ENCODE data around the gene CCNYL1.
A peak's percentile ranks its signal among the peaks of the same experiment; 100 is the strongest.

CCNYL1 gene

GRCh38 chr2:207791579-207792243 is 80.3 kb downstream of the CCNYL1 start:
- no peak overlapping the region for H3K4ac ChIP-seq (ENCODE audit: low read depth, low read length)
- no peak overlapping the region for H4K8ac ChIP-seq (ENCODE audit: low read depth, low read length)

GRCh38 chr2:207792244-207792785 is 80.9 kb downstream of the CCNYL1 start:
- no CpG with 5 or more reads among the region's 6 CpGs for WGBS (ENCODE audit: extremely low coverage, insufficient coverage, insufficient read length)
- no peaks in the 10 kb centered on the region for H3K27me3 ChIP-seq (ENCODE audit: insufficient read depth, low read length)

More at GRCh38 chr2:207791579-207792243, 80.3 kb downstream of the CCNYL1 start:
- peak; percentile 87 to 88 for DNase-seq
- Histone ChIP-seq H3K23ac (ENCODE audit: low read length) (no peak overlapping the region), H3K18ac (ENCODE audit: low read length) (no peak overlapping the region), H3K14ac (ENCODE audit: low read length) (no peak overlapping the region), H3K27me3 (ENCODE audit: insufficient read depth, low read length) (no peaks in the 10 kb centered on the region), H3K9ac (ENCODE audit: low read length) (no peak overlapping the region), H2BK120ac (ENCODE audit: insufficient read depth, low read length, poor library complexity) (no peak overlapping the region), H3K9me3 (ENCODE audit: insufficient read depth, low read depth, low read length) (peaks cover 1% of the 10 kb centered on the region), H2AK5ac (ENCODE audit: low read length) (no peak overlapping the region), H3K4me2 (ENCODE audit: low read length) (no peak overlapping the region), H4K12ac (ENCODE audit: low read depth, low read length) (no peak overlapping the region), H3K79me2 (ENCODE audit: control insufficient read depth, insufficient read depth, low read length, poor library complexity) (peaks cover 2% of the 10 kb centered on the region), H2BK5ac (ENCODE audit: low read depth, low read length, poor library complexity) (no peak overlapping the region), H3K4me1 (ENCODE audit: control insufficient read depth in 1 of 2, insufficient read depth in 2 of 2, low read length in 2 of 2) (peaks cover 16 to 18% of the 10 kb centered on the region in 2 experiments), H2BK12ac (ENCODE audit: low read length) (no peak overlapping the region), H3K79me1 (ENCODE audit: low read length) (peaks cover 7% of the 10 kb centered on the region), H4K91ac (ENCODE audit: low read depth, low read length) (no peak overlapping the region), H2AFZ (ENCODE audit: insufficient read depth, low read length, poor library complexity) (no peak overlapping the region), H3K27ac (ENCODE audit: low read depth, low read length) (peak overlapping the region; percentile 64), H3K36me3 (ENCODE audit: control insufficient read depth in 1 of 2, insufficient read depth in 2 of 2, low read length in 2 of 2) (no peaks in the 10 kb centered on the region), H3K4me3 (ENCODE audit: low read depth, low read length) (no peak overlapping the region)
- WGBS (ENCODE audit: extremely low coverage, insufficient coverage, insufficient read length), result no CpG with 5 or more reads among the region's 6 CpGs

GRCh38 chr2:207796585-207797350 is 85.3 kb downstream of the CCNYL1 start:
- no peak overlapping the region for H4K12ac ChIP-seq (ENCODE audit: low read depth, low read length)
- H3K9me3 ChIP-seq (ENCODE audit: insufficient read depth, low read depth, low read length), result no peaks in the 10 kb centered on the region
- H3K18ac ChIP-seq (ENCODE audit: low read length), result no peak overlapping the region
- H3K23ac ChIP-seq (ENCODE audit: low read length), result no peak overlapping the region
- no peaks in the 10 kb centered on the region for H3K36me3 ChIP-seq (ENCODE audit: control insufficient read depth in 1 of 2, insufficient read depth in 2 of 2, low read length in 2 of 2)
- H2AFZ ChIP-seq (ENCODE audit: insufficient read depth, low read length, poor library complexity), result no peak overlapping the region
- H3K79me2 ChIP-seq (ENCODE audit: control insufficient read depth, insufficient read depth, low read length, poor library complexity), result no peaks in the 10 kb centered on the region
- no peak overlapping the region for H3K4ac ChIP-seq (ENCODE audit: low read depth, low read length)
- peak overlapping the region; percentile 11 for H3K14ac ChIP-seq (ENCODE audit: low read length)
- H2BK12ac ChIP-seq (ENCODE audit: low read length), result peak overlapping the region; percentile 20
- H2BK5ac ChIP-seq (ENCODE audit: low read depth, low read length, poor library complexity), result no peak overlapping the region
- DNase-seq, result no peak
- H3K9ac ChIP-seq (ENCODE audit: low read length), result peak overlapping the region; percentile 11
- H3K27me3 ChIP-seq (ENCODE audit: insufficient read depth, low read length), result no peaks in the 10 kb centered on the region
- peaks cover 14 to 16% of the 10 kb centered on the region in 2 experiments for H3K4me1 ChIP-seq (ENCODE audit: control insufficient read depth in 1 of 2, insufficient read depth in 2 of 2, low read length in 2 of 2)
- H3K4me2 ChIP-seq (ENCODE audit: low read length), result peak overlapping the region; percentile 5
- H4K8ac ChIP-seq (ENCODE audit: low read depth, low read length), result no peak overlapping the region
- peak overlapping the region; percentile 36 for H3K27ac ChIP-seq (ENCODE audit: low read depth, low read length)
- H2AK5ac ChIP-seq (ENCODE audit: low read length), result no peak overlapping the region
- H4K91ac ChIP-seq (ENCODE audit: low read depth, low read length), result peak overlapping the region; percentile 30
- no peak overlapping the region for H3K4me3 ChIP-seq (ENCODE audit: low read depth, low read length)
- no CpG with 5 or more reads among the region's 8 CpGs for WGBS (ENCODE audit: extremely low coverage, insufficient coverage, insufficient read length)
- no peak overlapping the region for H2BK120ac ChIP-seq (ENCODE audit: insufficient read depth, low read length, poor library complexity)
- peaks cover 10% of the 10 kb centered on the region for H3K79me1 ChIP-seq (ENCODE audit: low read length)

More at GRCh38 chr2:207792244-207792785, 80.9 kb downstream of the CCNYL1 start:
- Histone ChIP-seq H2BK12ac (ENCODE audit: low read length) (peak overlapping the region; percentile 78), H3K79me2 (ENCODE audit: control insufficient read depth, insufficient read depth, low read length, poor library complexity) (peaks cover 2% of the 10 kb centered on the region), H4K12ac (ENCODE audit: low read depth, low read length) (peak overlapping the region; percentile 49), H3K9me3 (ENCODE audit: insufficient read depth, low read depth, low read length) (peaks cover 1% of the 10 kb centered on the region), H4K91ac (ENCODE audit: low read depth, low read length) (peak overlapping the region; percentile 59), H2AK5ac (ENCODE audit: low read length) (peak overlapping the region; percentile 68), H3K4me1 (ENCODE audit: control insufficient read depth in 1 of 2, insufficient read depth in 2 of 2, low read length in 2 of 2) (peaks cover 21 to 24% of the 10 kb centered on the region in 2 experiments), H3K79me1 (ENCODE audit: low read length) (peaks cover 10% of the 10 kb centered on the region), H3K4me3 (ENCODE audit: low read depth, low read length) (no peak overlapping the region), H3K9ac (ENCODE audit: low read length) (no peak overlapping the region), H3K23ac (ENCODE audit: low read length) (no peak overlapping the region), H2BK120ac (ENCODE audit: insufficient read depth, low read length, poor library complexity) (peak overlapping the region; percentile 63), H2BK5ac (ENCODE audit: low read depth, low read length, poor library complexity) (peak overlapping the region; percentile 37), H3K27ac (ENCODE audit: low read depth, low read length) (peak overlapping the region; percentile 78), H2AFZ (ENCODE audit: insufficient read depth, low read length, poor library complexity) (peak overlapping the region; percentile 12), H4K8ac (ENCODE audit: low read depth, low read length) (peak overlapping the region; percentile 55), H3K4me2 (ENCODE audit: low read length) (no peak overlapping the region), H3K4ac (ENCODE audit: low read depth, low read length) (peak overlapping the region; percentile 18), H3K18ac (ENCODE audit: low read length) (peak overlapping the region; percentile 26), H3K14ac (ENCODE audit: low read length) (peak overlapping the region; percentile 36), H3K36me3 (ENCODE audit: control insufficient read depth in 1 of 2, insufficient read depth in 2 of 2, low read length in 2 of 2) (no peaks in the 10 kb centered on the region)
- peak; percentile 48 to 58 for DNase-seq

- no peak overlapping the region for H4K91ac ChIP-seq (ENCODE audit: low read depth, low read length)
- no peak overlapping the region for H3K4ac ChIP-seq (ENCODE audit: low read depth, low read length)
- H3K4me3 ChIP-seq (ENCODE audit: low read depth, low read length), result no peak overlapping the region
- H2AK5ac ChIP-seq (ENCODE audit: low read length), result no peak overlapping the region
- no peaks in the 10 kb centered on the region for H3K79me2 ChIP-seq (ENCODE audit: control insufficient read depth, insufficient read depth, low read length, poor library complexity)
- no peak overlapping the region for H3K23ac ChIP-seq (ENCODE audit: low read length)
- H2AFZ ChIP-seq (ENCODE audit: insufficient read depth, low read length, poor library complexity), result no peak overlapping the region
- WGBS (ENCODE audit: extremely low coverage, insufficient coverage, insufficient read length), result no CpG with 5 or more reads among the region's 3 CpGs
- no peak overlapping the region for H4K12ac ChIP-seq (ENCODE audit: low read depth, low read length)
- peaks cover 15 to 17% of the 10 kb centered on the region in 2 experiments for H3K4me1 ChIP-seq (ENCODE audit: control insufficient read depth in 1 of 2, insufficient read depth in 2 of 2, low read length in 2 of 2)
- DNase-seq, result peak; percentile 18 to 54
- H3K18ac ChIP-seq (ENCODE audit: low read length), result no peak overlapping the region
- H2BK5ac ChIP-seq (ENCODE audit: low read depth, low read length, poor library complexity), result no peak overlapping the region
- H3K27ac ChIP-seq (ENCODE audit: low read depth, low read length), result no peak overlapping the region
- no peak overlapping the region for H4K8ac ChIP-seq (ENCODE audit: low read depth, low read length)
- H2BK12ac ChIP-seq (ENCODE audit: low read length), result no peak overlapping the region
- no peaks in the 10 kb centered on the region for H3K9me3 ChIP-seq (ENCODE audit: insufficient read depth, low read depth, low read length)
- no peaks in the 10 kb centered on the region for H3K36me3 ChIP-seq (ENCODE audit: control insufficient read depth in 1 of 2, insufficient read depth in 2 of 2, low read length in 2 of 2)
- H2BK120ac ChIP-seq (ENCODE audit: insufficient read depth, low read length, poor library complexity), result no peak overlapping the region
- no peak overlapping the region for H3K4me2 ChIP-seq (ENCODE audit: low read length)
- H3K9ac ChIP-seq (ENCODE audit: low read length), result no peak overlapping the region
- no peak overlapping the region for H3K14ac ChIP-seq (ENCODE audit: low read length)
- peaks cover 8% of the 10 kb centered on the region for H3K79me1 ChIP-seq (ENCODE audit: low read length)
- no peaks in the 10 kb centered on the region for H3K27me3 ChIP-seq (ENCODE audit: insufficient read depth, low read length)
Observed at GRCh38 chr2:207801259-207801658, 89.8 kb downstream of the CCNYL1 start.
